HepG2 (cell line): ENCODE data around the gene PLGRKT.

Experiments
- CHD4 ChIP-seq: fragments of 200-600 bp; sonication (generic); IDR thresholded peaks from 2 replicates; pipeline ENCODE4 v1.7.0; 2017; ENCODE audit warnings: mild to moderate bottlenecking, low read length, borderline replicate concordance
- ESRRA ChIP-seq: sonication (generic); formaldehyde crosslinking; IDR thresholded peaks from 2 replicates; pipeline ENCODE4 v1.5.1; 2020; ENCODE audit warnings: mild to moderate bottlenecking, low read depth, missing genetic modification reagents
- EZH2 ChIP-seq: conservative IDR thresholded peaks from 2 replicates; pipeline ENCODE4 v1.6.1; 2012; ENCODE audit warnings: mild to moderate bottlenecking, low read depth, low read length, moderate library complexity
- KAT7 ChIP-seq: IDR thresholded peaks from 2 replicates; pipeline ENCODE4 v1.6.1; 2018; ENCODE audit warnings: borderline replicate concordance, missing compliant biosample characterization
- MAFG ChIP-seq: sonication (generic); formaldehyde crosslinking; IDR thresholded peaks from 2 replicates; pipeline ENCODE4 v1.5.1; 2020; ENCODE audit warnings: mild to moderate bottlenecking, missing genetic modification reagents
- SALL2 ChIP-seq: sonication (generic); formaldehyde crosslinking; IDR thresholded peaks from 2 replicates; pipeline ENCODE4 v1.8.1; 2023; ENCODE audit warnings: mild to moderate bottlenecking, missing genetic modification reagents, inconsistent platforms
- ZFYVE20 ChIP-seq: sonication (generic); formaldehyde crosslinking; IDR thresholded peaks from 2 replicates; pipeline ENCODE4 v1.8.0; 2023; ENCODE audit warnings: low read depth, mild to moderate bottlenecking, moderate library complexity, missing genetic modification reagents, borderline replicate concordance
- ZKSCAN1 ChIP-seq: fragments of 150-350 bp; IDR thresholded peaks from 2 replicates; pipeline ENCODE4 v1.6.1; 2014; ENCODE audit warnings: low read length
- ZNF747 ChIP-seq: sonication (generic); formaldehyde crosslinking; IDR thresholded peaks from 2 replicates; pipeline ENCODE4 v1.8.1; 2023; ENCODE audit warnings: missing genetic modification reagents, mild to moderate bottlenecking, borderline replicate concordance
- TF ChIP-seq, protein P1 (sequence below): sonication (generic); formaldehyde crosslinking; IDR thresholded peaks from 2 replicates; pipeline ENCODE4 v1.8.0; 2022; ENCODE audit warnings: mild to moderate bottlenecking, missing genetic modification reagents, borderline replicate concordance
- TF ChIP-seq, protein P2 (sequence below): sonication (generic); formaldehyde crosslinking; IDR thresholded peaks from 2 replicates; pipeline ENCODE4 v1.9.0; 2021; ENCODE audit warnings: missing genetic modification reagents, borderline replicate concordance
- TF ChIP-seq, protein P3 (sequence below): sonication (generic); formaldehyde crosslinking; IDR thresholded peaks from 2 replicates; pipeline ENCODE4 v1.5.0; 2020; ENCODE audit warnings: mild to moderate bottlenecking, missing genetic modification reagents, moderate library complexity
- TF ChIP-seq, protein P4 (sequence below): sonication (generic); formaldehyde crosslinking; IDR thresholded peaks from 2 replicates; pipeline ENCODE4 v1.4.0; 2020; ENCODE audit warnings: missing genetic modification reagents

DNA sequence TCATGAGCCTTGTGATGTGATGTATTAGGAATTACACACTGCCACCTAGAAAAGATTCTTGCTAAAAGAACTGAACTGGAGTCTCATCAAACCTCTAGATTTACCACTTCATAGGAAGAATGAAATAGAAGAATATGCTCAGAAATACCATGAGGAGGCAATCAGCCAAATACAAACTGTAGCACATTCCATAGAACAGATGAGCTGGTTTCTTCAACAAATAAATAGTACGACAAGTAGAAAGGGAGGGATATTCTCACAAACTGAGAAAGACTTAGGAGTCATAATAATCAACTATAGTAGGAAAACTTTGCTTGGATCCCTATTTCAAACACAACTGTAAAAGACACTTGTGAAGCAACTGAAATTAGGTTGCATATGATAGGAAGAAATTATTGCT is 15.4 kb downstream of the PLGRKT start:
- TF ChIP-seq ZNF747 (CRISPR knock-in tag) = no peak
- no peak for TF ChIP-seq ZFYVE20 (CRISPR knock-in tag)
- TF ChIP-seq, protein P1, sequence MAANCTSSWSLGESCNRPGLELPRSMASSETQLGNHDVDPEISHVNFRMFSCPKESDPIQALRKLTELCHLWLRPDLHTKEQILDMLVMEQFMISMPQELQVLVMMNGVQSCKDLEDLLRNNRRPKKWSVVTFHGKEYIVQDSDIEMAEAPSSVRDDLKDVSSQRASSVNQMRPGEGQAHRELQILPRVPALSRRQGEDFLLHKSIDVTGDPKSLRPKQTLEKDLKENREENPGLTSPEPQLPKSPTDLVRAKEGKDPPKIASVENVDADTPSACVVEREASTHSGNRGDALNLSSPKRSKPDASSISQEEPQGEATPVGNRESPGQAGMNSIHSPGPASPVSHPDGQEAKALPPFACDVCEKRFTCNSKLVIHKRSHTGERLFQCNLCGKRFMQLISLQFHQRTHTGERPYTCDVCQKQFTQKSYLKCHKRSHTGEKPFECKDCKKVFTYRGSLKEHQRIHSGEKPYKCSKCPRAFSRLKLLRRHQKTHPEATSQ = no peak
- no peak for TF ChIP-seq EZH2
- no peak for TF ChIP-seq MAFG
- no peak for TF ChIP-seq ZKSCAN1
- TF ChIP-seq, protein P2, sequence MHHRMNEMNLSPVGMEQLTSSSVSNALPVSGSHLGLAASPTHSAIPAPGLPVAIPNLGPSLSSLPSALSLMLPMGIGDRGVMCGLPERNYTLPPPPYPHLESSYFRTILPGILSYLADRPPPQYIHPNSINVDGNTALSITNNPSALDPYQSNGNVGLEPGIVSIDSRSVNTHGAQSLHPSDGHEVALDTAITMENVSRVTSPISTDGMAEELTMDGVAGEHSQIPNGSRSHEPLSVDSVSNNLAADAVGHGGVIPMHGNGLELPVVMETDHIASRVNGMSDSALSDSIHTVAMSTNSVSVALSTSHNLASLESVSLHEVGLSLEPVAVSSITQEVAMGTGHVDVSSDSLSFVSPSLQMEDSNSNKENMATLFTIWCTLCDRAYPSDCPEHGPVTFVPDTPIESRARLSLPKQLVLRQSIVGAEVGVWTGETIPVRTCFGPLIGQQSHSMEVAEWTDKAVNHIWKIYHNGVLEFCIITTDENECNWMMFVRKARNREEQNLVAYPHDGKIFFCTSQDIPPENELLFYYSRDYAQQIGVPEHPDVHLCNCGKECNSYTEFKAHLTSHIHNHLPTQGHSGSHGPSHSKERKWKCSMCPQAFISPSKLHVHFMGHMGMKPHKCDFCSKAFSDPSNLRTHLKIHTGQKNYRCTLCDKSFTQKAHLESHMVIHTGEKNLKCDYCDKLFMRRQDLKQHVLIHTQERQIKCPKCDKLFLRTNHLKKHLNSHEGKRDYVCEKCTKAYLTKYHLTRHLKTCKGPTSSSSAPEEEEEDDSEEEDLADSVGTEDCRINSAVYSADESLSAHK (CRISPR knock-in tag) = no peak
- TF ChIP-seq KAT7 (CRISPR knock-in tag) = no peak
- no peak for TF ChIP-seq SALL2 (CRISPR knock-in tag)
- TF ChIP-seq, protein P3, sequence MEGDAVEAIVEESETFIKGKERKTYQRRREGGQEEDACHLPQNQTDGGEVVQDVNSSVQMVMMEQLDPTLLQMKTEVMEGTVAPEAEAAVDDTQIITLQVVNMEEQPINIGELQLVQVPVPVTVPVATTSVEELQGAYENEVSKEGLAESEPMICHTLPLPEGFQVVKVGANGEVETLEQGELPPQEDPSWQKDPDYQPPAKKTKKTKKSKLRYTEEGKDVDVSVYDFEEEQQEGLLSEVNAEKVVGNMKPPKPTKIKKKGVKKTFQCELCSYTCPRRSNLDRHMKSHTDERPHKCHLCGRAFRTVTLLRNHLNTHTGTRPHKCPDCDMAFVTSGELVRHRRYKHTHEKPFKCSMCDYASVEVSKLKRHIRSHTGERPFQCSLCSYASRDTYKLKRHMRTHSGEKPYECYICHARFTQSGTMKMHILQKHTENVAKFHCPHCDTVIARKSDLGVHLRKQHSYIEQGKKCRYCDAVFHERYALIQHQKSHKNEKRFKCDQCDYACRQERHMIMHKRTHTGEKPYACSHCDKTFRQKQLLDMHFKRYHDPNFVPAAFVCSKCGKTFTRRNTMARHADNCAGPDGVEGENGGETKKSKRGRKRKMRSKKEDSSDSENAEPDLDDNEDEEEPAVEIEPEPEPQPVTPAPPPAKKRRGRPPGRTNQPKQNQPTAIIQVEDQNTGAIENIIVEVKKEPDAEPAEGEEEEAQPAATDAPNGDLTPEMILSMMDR (CRISPR knock-in tag) = no peak
- TF ChIP-seq, protein P4, sequence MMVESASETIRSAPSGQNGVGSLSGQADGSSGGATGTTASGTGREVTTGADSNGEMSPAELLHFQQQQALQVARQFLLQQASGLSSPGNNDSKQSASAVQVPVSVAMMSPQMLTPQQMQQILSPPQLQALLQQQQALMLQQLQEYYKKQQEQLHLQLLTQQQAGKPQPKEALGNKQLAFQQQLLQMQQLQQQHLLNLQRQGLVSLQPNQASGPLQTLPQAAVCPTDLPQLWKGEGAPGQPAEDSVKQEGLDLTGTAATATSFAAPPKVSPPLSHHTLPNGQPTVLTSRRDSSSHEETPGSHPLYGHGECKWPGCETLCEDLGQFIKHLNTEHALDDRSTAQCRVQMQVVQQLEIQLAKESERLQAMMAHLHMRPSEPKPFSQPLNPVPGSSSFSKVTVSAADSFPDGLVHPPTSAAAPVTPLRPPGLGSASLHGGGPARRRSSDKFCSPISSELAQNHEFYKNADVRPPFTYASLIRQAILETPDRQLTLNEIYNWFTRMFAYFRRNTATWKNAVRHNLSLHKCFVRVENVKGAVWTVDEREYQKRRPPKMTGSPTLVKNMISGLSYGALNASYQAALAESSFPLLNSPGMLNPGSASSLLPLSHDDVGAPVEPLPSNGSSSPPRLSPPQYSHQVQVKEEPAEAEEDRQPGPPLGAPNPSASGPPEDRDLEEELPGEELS (CRISPR knock-in tag) = no peak
- TF ChIP-seq CHD4 = no peak
- no peak for TF ChIP-seq ESRRA (CRISPR knock-in tag)
